ENCODE results near the gene PPP3R1.

DNA sequence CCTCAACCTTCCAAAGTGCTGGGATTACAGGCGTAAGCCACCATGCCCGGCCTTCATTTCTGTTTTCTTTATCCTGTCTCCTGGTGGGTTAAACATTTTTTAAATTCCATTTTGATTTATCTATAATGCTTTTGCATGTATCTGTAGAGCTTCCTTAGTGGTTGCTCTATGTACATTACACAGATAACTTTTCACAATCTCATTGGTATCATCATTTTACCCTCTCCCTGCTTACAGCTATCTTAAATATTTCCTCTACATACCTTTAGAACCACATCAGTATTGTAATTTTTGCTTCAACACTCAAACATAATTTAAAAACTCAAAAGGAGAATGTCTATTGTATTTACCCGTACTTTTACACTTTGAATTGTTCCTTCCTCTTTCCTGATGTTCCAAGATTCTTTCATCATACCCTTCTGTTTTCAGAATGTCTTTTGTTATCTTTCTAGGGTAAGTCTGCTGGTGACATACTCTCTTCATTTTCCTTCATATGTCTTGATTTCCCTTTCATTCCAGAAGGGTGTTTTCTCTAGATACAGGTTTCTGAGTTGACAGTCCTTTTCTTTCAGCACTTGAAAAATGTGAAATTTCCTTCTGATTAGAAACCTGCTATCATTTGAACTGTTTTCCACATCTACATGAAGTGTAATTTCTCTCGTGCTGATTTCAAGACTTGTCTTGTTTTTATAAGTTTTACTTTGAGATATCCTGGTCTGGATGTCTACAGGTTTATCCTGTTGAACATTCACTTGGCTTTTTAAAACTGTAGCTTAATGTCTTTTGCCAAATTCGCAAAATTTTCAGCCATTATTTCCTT is 21.9 kb downstream of the PPP3R1 start:
- TF ChIP-seq, protein P1, sequence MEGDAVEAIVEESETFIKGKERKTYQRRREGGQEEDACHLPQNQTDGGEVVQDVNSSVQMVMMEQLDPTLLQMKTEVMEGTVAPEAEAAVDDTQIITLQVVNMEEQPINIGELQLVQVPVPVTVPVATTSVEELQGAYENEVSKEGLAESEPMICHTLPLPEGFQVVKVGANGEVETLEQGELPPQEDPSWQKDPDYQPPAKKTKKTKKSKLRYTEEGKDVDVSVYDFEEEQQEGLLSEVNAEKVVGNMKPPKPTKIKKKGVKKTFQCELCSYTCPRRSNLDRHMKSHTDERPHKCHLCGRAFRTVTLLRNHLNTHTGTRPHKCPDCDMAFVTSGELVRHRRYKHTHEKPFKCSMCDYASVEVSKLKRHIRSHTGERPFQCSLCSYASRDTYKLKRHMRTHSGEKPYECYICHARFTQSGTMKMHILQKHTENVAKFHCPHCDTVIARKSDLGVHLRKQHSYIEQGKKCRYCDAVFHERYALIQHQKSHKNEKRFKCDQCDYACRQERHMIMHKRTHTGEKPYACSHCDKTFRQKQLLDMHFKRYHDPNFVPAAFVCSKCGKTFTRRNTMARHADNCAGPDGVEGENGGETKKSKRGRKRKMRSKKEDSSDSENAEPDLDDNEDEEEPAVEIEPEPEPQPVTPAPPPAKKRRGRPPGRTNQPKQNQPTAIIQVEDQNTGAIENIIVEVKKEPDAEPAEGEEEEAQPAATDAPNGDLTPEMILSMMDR (IDR thresholded peaks at IDR 0.05; ENCODE audit: extremely low read depth in 1 of 2, insufficient read depth in 1 of 2, low read depth in 1 of 2, low read length in 2 of 2) = no peak
- TF ChIP-seq POLR2AphosphoS5 (IDR thresholded peaks at IDR 0.05; ENCODE audit: insufficient read depth, low read depth, low read length) = no peak

Measured in endothelial cell of umbilical vein (primary cell).